Measurements from ENCODE around the gene SPRY1. TPM values are rescaled to one million over a fixed set of nuclear protein-coding genes. Genes with fewer than 3 reads are reported as not detected.

SPRY1 gene
- polyA plus RNA-seq, 1 donor from 2014 or later, result 0.58 TPM

DNA sequence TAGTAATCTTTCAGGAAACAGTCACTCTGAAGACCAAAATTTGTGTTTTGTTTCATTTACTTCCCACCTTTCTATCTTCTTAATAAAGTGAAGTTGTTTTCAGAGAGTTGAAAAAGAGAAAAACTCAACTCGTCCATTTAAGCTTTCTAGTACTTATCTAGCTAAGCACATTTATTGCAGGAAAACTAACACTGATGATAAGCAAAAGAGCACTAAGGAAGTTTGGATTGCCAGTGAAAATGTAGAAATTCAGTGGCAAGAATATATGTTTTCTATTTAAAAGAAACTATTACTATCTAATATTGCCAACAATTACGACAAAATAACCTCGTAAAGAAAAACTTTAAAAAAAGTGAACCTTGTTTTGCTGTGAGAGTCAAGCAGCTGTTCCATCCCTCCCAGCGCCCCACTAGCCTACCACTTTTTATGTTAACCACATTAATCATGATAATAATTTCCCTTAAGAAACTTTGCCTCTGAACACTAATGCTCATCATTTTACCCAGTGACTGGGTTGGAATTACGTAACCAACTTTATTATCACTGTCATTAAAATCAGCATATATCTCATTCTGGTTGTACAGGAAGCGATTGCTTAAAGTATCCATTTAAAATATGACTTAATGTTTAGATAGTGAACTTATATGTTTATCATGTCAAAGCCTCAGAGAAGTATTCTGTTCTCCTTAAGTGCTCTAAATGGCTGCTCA is 24.8 kb downstream of the SPRY1 start:
- no peaks in the 10 kb centered on the region for H3K79me2 ChIP-seq (replicated peaks; ENCODE audit: insufficient read depth, low read length)

DNA sequence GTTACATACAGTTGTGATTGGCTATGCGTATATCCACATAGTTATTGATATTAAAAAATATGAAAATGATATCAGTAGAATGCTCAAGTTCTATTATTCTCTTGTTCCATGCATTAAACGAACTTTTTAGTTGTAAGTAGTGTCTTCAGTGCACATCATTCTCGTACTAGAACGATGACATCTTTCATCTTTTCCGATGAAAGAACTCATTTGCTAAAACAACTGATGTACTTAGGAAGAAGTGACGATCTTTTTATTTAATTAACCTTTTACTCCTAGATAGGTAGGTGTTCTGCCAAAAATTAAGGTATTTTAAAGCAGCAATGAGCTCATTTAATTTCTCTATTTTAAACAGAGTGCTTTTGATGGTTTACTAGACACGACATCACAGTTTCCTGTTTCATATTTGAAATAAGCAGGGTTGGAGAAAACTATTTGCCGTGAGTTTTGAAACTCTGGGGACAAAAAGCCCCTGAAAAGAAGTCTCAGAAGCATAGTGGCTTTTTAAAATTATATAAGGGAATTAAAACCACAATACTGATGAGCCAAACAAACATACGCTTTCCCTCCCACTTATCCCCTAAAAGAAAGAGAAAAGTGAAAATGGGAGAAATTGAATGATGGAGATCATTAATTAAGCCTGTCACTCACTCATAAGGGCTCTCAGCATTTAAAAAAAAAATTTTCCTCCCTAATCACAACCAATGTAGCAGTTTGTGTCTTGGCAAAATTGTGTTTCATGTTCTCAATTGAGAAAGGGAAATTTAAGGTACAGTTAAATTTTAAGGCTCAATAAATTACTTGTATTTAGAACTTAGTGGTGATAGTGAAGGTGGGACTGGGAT is 25.6 kb downstream of the SPRY1 start:
- H3K9ac ChIP-seq (ENCODE audit: low read length), result no peak overlapping the region
- TF ChIP-seq EP300 (conservative IDR thresholded peaks at IDR 0.05; ENCODE audit: poor library complexity, severe bottlenecking), result no peak
- no peak for TF ChIP-seq MXI1 (conservative IDR thresholded peaks at IDR 0.05; ENCODE audit: poor library complexity, severe bottlenecking)
- TF ChIP-seq TAF1 (IDR thresholded peaks at IDR 0.05; ENCODE audit: low read depth), result no peak
- TF ChIP-seq SMC3 (conservative IDR thresholded peaks at IDR 0.05; ENCODE audit: poor library complexity), result no peak
- TF ChIP-seq, protein P1, sequence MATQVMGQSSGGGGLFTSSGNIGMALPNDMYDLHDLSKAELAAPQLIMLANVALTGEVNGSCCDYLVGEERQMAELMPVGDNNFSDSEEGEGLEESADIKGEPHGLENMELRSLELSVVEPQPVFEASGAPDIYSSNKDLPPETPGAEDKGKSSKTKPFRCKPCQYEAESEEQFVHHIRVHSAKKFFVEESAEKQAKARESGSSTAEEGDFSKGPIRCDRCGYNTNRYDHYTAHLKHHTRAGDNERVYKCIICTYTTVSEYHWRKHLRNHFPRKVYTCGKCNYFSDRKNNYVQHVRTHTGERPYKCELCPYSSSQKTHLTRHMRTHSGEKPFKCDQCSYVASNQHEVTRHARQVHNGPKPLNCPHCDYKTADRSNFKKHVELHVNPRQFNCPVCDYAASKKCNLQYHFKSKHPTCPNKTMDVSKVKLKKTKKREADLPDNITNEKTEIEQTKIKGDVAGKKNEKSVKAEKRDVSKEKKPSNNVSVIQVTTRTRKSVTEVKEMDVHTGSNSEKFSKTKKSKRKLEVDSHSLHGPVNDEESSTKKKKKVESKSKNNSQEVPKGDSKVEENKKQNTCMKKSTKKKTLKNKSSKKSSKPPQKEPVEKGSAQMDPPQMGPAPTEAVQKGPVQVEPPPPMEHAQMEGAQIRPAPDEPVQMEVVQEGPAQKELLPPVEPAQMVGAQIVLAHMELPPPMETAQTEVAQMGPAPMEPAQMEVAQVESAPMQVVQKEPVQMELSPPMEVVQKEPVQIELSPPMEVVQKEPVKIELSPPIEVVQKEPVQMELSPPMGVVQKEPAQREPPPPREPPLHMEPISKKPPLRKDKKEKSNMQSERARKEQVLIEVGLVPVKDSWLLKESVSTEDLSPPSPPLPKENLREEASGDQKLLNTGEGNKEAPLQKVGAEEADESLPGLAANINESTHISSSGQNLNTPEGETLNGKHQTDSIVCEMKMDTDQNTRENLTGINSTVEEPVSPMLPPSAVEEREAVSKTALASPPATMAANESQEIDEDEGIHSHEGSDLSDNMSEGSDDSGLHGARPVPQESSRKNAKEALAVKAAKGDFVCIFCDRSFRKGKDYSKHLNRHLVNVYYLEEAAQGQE (IDR thresholded peaks at IDR 0.05; ENCODE audit: borderline replicate concordance), result no peak
- no peak for TF ChIP-seq RAD21 (conservative IDR thresholded peaks at IDR 0.05)
- TF ChIP-seq, protein P2, sequence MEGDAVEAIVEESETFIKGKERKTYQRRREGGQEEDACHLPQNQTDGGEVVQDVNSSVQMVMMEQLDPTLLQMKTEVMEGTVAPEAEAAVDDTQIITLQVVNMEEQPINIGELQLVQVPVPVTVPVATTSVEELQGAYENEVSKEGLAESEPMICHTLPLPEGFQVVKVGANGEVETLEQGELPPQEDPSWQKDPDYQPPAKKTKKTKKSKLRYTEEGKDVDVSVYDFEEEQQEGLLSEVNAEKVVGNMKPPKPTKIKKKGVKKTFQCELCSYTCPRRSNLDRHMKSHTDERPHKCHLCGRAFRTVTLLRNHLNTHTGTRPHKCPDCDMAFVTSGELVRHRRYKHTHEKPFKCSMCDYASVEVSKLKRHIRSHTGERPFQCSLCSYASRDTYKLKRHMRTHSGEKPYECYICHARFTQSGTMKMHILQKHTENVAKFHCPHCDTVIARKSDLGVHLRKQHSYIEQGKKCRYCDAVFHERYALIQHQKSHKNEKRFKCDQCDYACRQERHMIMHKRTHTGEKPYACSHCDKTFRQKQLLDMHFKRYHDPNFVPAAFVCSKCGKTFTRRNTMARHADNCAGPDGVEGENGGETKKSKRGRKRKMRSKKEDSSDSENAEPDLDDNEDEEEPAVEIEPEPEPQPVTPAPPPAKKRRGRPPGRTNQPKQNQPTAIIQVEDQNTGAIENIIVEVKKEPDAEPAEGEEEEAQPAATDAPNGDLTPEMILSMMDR (IDR thresholded peaks at IDR 0.05; ENCODE audit: poor library complexity, severe bottlenecking), result no peak

More for the DNA sequence above, 24.8 kb downstream of the SPRY1 start:
- no peak overlapping the region for H3K4me3 ChIP-seq (ENCODE audit: low read length)
- no peak overlapping the region for H3K4me2 ChIP-seq (ENCODE audit: low read length)
- no peaks in the 10 kb centered on the region for H3F3A ChIP-seq (ENCODE audit: insufficient read depth, low read length, poor library complexity, severe bottlenecking)
- no peaks in the 10 kb centered on the region for H4K20me1 ChIP-seq (ENCODE audit: insufficient read depth)
- no peak overlapping the region for H2AFZ ChIP-seq (ENCODE audit: low read depth, low read length)
- no peaks in the 10 kb centered on the region for H3K27me3 ChIP-seq (ENCODE audit: insufficient read depth, low read depth, low read length)
- TF ChIP-seq POLR2AphosphoS5 (IDR thresholded peaks at IDR 0.05), result no peak
- TF ChIP-seq, protein P2 (IDR thresholded peaks at IDR 0.05; ENCODE audit: poor library complexity, severe bottlenecking), result no peak
- TF ChIP-seq, protein P1 (IDR thresholded peaks at IDR 0.05; ENCODE audit: borderline replicate concordance), result no peak
- TF ChIP-seq RAD21 (conservative IDR thresholded peaks at IDR 0.05), result no peak
- H3K27ac ChIP-seq (ENCODE audit: low read length), result no peak overlapping the region
- no peaks in the 10 kb centered on the region for H3K36me3 ChIP-seq (ENCODE audit: insufficient read depth, low read length)
- no peaks in the 10 kb centered on the region for H3K9me2 ChIP-seq (ENCODE audit: insufficient read depth, low read length)
- no peaks in the 10 kb centered on the region for H3K9me3 ChIP-seq (ENCODE audit: low read length)
- no peak overlapping the region for H3K9ac ChIP-seq (ENCODE audit: low read length)

More for the DNA sequence above, 25.6 kb downstream of the SPRY1 start:
- Histone ChIP-seq H3K4me2 (ENCODE audit: low read length) (no peak overlapping the region), H2AFZ (ENCODE audit: low read depth, low read length) (no peak overlapping the region), H3K4me3 (ENCODE audit: low read length) (no peak overlapping the region), H3K27ac (ENCODE audit: low read length) (no peak overlapping the region), H3K79me2 (replicated peaks; ENCODE audit: insufficient read depth, low read length) (no peaks in the 10 kb centered on the region), H3K36me3 (ENCODE audit: insufficient read depth, low read length) (no peaks in the 10 kb centered on the region), H3K9me2 (ENCODE audit: insufficient read depth, low read length) (no peaks in the 10 kb centered on the region), H3F3A (ENCODE audit: insufficient read depth, low read length, poor library complexity, severe bottlenecking) (no peaks in the 10 kb centered on the region), H3K9me3 (ENCODE audit: low read length) (no peaks in the 10 kb centered on the region), H3K27me3 (ENCODE audit: insufficient read depth, low read depth, low read length) (no peaks in the 10 kb centered on the region), H4K20me1 (ENCODE audit: insufficient read depth) (no peaks in the 10 kb centered on the region)
